SK-N-SH (cell line): ENCODE measurements around the gene PAAF1. TPM values are rescaled to one million over a fixed set of nuclear protein-coding genes. Genes with fewer than 3 reads are reported as not detected.

ENCODE experiments used
- CTCF ChIA-PET: fragments of 300-600, 350-600 bp; formaldehyde crosslinking; extraction: SDS; loops from one replicate; lab custom pipeline; 2021; lab: Yijun Ruan, JAX
- POLR2A ChIA-PET: fragments of 350-600 bp; sonication (Branson Sonifier 250); formaldehyde crosslinking; extraction: SDS; loops from one replicate; lab custom pipeline; 2020; ENCODE audit warnings: antibody characterized with exemption, inconsistent platforms; lab: Yijun Ruan, JAX
- DNase-seq: peaks from one replicate; pipeline ENCODE4 v3.0.0; 2012
- H2AFZ ChIP-seq: fragments of 200-600 bp; sonication (generic); 2 replicates; pipeline ENCODE4 v1.8.1; 2016; ENCODE audit warnings: antibody characterized with exemption, mild to moderate bottlenecking, low read depth
- H3F3A ChIP-seq: fragments of 200-600 bp; sonication (generic); replicated peaks from 2 replicates; pipeline ENCODE3; 2016; ENCODE audit warnings: antibody characterized with exemption, mild to moderate bottlenecking; ENCODE audit not compliant: insufficient read depth
- H3K27ac ChIP-seq, 2 experiments: fragments of 200-500 bp in 1 of 2; fragments of 200-600 bp in 1 of 2; sonication (Bioruptor generic) in 1 of 2; sonication (generic), shearing (Covaris generic) in 1 of 2; 2 replicates each; pipeline versions ENCODE4 v1.5.1 to v1.6.1; 2014 to 2016; ENCODE audit warnings: low read depth in 2 of 2, inconsistent platforms in 1 of 2, low read length in 1 of 2, mild to moderate bottlenecking in 1 of 2, mixed read lengths in 1 of 2
- H3K27me3 ChIP-seq: fragments of 200-600 bp; sonication (generic), shearing (Covaris generic); 2 replicates; pipeline ENCODE4 v1.6.1; 2016; ENCODE audit warnings: mixed run types; ENCODE audit not compliant: insufficient read depth
- H3K36me3 ChIP-seq, 2 experiments: fragments of 200-500 bp in 1 of 2; fragments of 200-600 bp in 1 of 2; sonication (Bioruptor generic) in 1 of 2; sonication (generic) in 1 of 2; replicated peaks in 1 of 2; 2 replicates each; pipeline versions ENCODE3 to v1.5.1; 2014 to 2016; ENCODE audit warnings: low read length in 1 of 2, mild to moderate bottlenecking in 1 of 2; ENCODE audit not compliant: insufficient read depth in 2 of 2, control insufficient read depth in 1 of 2
- H3K4me1 ChIP-seq, 2 experiments: fragments of 200-500 bp in 1 of 2; fragments of 200-600 bp in 1 of 2; sonication (Bioruptor generic) in 1 of 2; sonication (generic), shearing (Covaris generic) in 1 of 2; 2 replicates each; pipeline versions ENCODE4 v1.5.1 to v1.6.1; 2014 to 2016; ENCODE audit warnings: low read depth in 1 of 2, low read length in 1 of 2, mixed run types in 1 of 2; ENCODE audit not compliant: insufficient read depth in 2 of 2, control insufficient read depth in 1 of 2
- H3K4me2 ChIP-seq: fragments of 200-600 bp; sonication (generic), shearing (Covaris generic); 2 replicates; pipeline ENCODE4 v1.6.1; 2017; ENCODE audit warnings: mixed run types
- H3K4me3 ChIP-seq, 2 experiments: fragments of 200-500 bp in 1 of 2; fragments of 200-600 bp in 1 of 2; sonication (Bioruptor generic) in 1 of 2; sonication (generic), shearing (Covaris generic) in 1 of 2; 2 replicates each; pipeline versions ENCODE4 v1.5.1 to v1.8.1; 2014 to 2016; ENCODE audit warnings: low read depth in 2 of 2, inconsistent platforms in 1 of 2, low read length in 1 of 2, mild to moderate bottlenecking in 1 of 2, mixed read lengths in 1 of 2, moderate library complexity in 1 of 2
- H3K79me2 ChIP-seq: fragments of 200-600 bp; sonication (generic); 2 replicates; pipeline ENCODE4 v1.8.1; 2017; ENCODE audit warnings: mild to moderate bottlenecking; ENCODE audit not compliant: insufficient read depth
- H3K9ac ChIP-seq: fragments of 200-600 bp; sonication (generic); 2 replicates; pipeline ENCODE4 v1.6.1; 2017; ENCODE audit warnings: mixed run types
- H3K9me2 ChIP-seq: fragments of 200-600 bp; sonication (generic); 2 replicates; pipeline ENCODE4 v1.6.1; 2017; ENCODE audit warnings: mixed run types
- H3K9me3 ChIP-seq: fragments of 200-600 bp; sonication (generic); 2 replicates; pipeline ENCODE4 v1.6.1; 2017; ENCODE audit warnings: mixed run types, mild to moderate bottlenecking, moderate library complexity
- H4K20me1 ChIP-seq: fragments of 200-600 bp; sonication (generic); 2 replicates; pipeline ENCODE4 v1.6.1; 2017; ENCODE audit warnings: mild to moderate bottlenecking, mixed run types; ENCODE audit not compliant: insufficient read depth
- CHD2 ChIP-seq: fragments of 150-350 bp; IDR thresholded peaks from 2 replicates; pipeline ENCODE4 v1.6.1; 2018; ENCODE audit warnings: low read length; ENCODE audit not compliant: partially characterized antibody
- FOXJ3 ChIP-seq: sonication (generic); formaldehyde crosslinking; IDR thresholded peaks from 2 replicates; pipeline ENCODE4 v1.5.1; 2020; ENCODE audit warnings: mild to moderate bottlenecking, missing genetic modification reagents
- GABPA ChIP-seq: IDR thresholded peaks from 2 replicates; pipeline ENCODE4 v1.4.0; 2012; ENCODE audit warnings: low read depth, mild to moderate bottlenecking
- JUND ChIP-seq: IDR thresholded peaks from 2 replicates; pipeline ENCODE4 v1.4.0; 2012
- MEF2A ChIP-seq: IDR thresholded peaks from 2 replicates; pipeline ENCODE4 v1.4.0; 2012; ENCODE audit warnings: low read depth, borderline replicate concordance
- NFIC ChIP-seq: IDR thresholded peaks from 2 replicates; pipeline ENCODE4 v1.4.0; 2012; ENCODE audit warnings: borderline replicate concordance
- NRF1 ChIP-seq: IDR thresholded peaks from 2 replicates; pipeline ENCODE4 v1.6.1; 2012; ENCODE audit warnings: low read depth, mild to moderate bottlenecking, low read length
- PBX3 ChIP-seq: IDR thresholded peaks from 2 replicates; pipeline ENCODE4; 2012
- POLR2AphosphoS5 ChIP-seq: IDR thresholded peaks from 2 replicates; pipeline ENCODE4 v1.6.1; 2012; ENCODE audit warnings: low read depth, low read length
- RAD21 ChIP-seq: IDR thresholded peaks from 2 replicates; pipeline ENCODE4 v1.6.1; 2012; ENCODE audit warnings: mild to moderate bottlenecking, low read length
- SIN3A ChIP-seq: IDR thresholded peaks from 2 replicates; pipeline ENCODE4 v1.6.1; 2012; ENCODE audit warnings: low read depth, mild to moderate bottlenecking, low read length, moderate library complexity, borderline replicate concordance
- TCF12 ChIP-seq: IDR thresholded peaks from 2 replicates; pipeline ENCODE4 v1.4.0; 2012
- YY1 ChIP-seq: IDR thresholded peaks from 2 replicates; pipeline ENCODE4 v1.4.0; 2012; ENCODE audit warnings: low read depth, mild to moderate bottlenecking
- WGBS: methylation state at CpG from one replicate; pipeline ENCODE4 v1.1.6; 2017; ENCODE audit warnings: low lambda C conversion rate; 5-methylcytosine and 5-hydroxymethylcytosine counted together
- polyA plus RNA-seq, 3 experiments: library from polyadenylated mRNA; depleted of rRNA; stranded (reverse); fragments of >200 nt; gene quantifications; 2 replicates each; pipeline ENCODE4 v1.2.3, GENCODE V29; 2012
- TF ChIP-seq, protein P1 (sequence below): IDR thresholded peaks from 2 replicates; pipeline ENCODE4 v1.6.1; 2012; ENCODE audit warnings: mild to moderate bottlenecking, low read depth, low read length, moderate library complexity
- TF ChIP-seq, protein P2 (sequence below): fragments of 200-600 bp; sonication (generic); IDR thresholded peaks from 2 replicates; pipeline ENCODE4 v1.6.1; 2017; ENCODE audit warnings: antibody characterized with exemption, mild to moderate bottlenecking, moderate library complexity

The PAAF1 gene
- polyA plus RNA-seq, 1 of the 3 experiments (the other 2 are of a cell fraction) = 23.2 TPM

DNA sequence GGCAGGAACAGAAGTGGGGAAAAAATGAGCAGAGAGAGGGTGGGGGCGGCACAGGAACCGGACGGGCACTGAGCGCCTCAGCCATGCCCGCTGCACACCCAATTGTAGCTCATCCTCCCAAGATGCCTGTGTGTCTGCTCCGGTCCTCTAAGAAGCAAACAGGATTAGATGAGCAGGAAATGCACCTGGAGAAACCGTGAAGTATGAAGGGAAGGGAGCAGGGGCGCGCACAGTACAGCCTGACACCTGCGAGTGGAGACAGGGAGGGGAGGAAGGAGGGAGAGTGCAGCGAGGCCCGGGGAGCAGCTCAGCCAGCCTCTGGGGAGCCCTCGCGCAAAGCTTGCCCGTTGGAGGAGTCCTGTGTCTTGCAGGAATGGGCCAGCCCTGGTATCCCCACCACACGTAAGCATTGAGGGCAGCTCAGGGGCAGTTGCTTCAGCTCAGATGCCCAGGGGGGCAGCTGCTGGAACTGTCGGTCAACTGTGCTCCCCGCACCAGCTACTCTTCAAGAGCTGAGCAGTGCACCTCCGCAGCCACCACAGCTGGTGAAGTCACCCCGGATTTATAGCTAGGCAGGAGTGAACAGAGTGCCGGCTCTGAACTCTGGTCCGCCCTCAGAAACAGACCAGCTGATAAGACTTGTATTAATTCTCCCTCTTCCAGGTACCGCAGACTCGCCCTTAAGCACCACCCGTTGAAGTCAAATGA, 81.0 kb downstream of the PAAF1 start:
- no peak overlapping the region for H3K9ac ChIP-seq
- no peaks in the 10 kb centered on the region for H4K20me1 ChIP-seq
- ChIA-PET POLR2A (interaction anchor here (1.0 kb wide), 1 partner anchor 24 kb away, joined by 3 read pairs; the partner anchor contains the start of gene UCP2), CTCF (interaction anchor here (0.9 to 1.0 kb wide), 2 partner anchors 26 to 298 kb away, joined by 3 read pairs; no protein-coding TSS in a partner anchor)
- H2AFZ ChIP-seq = no peak overlapping the region
- DNase-seq = no peak
- H3K36me3 ChIP-seq = no peaks in the 10 kb centered on the region
- no peak overlapping the region for H3K4me2 ChIP-seq
- no peaks in the 10 kb centered on the region for H3K9me2 ChIP-seq
- TF ChIP-seq PBX3 (no peak), YY1 (no peak), SIN3A (no peak), POLR2AphosphoS5 (no peak), RAD21 (no peak)
- TF ChIP-seq, protein P1, sequence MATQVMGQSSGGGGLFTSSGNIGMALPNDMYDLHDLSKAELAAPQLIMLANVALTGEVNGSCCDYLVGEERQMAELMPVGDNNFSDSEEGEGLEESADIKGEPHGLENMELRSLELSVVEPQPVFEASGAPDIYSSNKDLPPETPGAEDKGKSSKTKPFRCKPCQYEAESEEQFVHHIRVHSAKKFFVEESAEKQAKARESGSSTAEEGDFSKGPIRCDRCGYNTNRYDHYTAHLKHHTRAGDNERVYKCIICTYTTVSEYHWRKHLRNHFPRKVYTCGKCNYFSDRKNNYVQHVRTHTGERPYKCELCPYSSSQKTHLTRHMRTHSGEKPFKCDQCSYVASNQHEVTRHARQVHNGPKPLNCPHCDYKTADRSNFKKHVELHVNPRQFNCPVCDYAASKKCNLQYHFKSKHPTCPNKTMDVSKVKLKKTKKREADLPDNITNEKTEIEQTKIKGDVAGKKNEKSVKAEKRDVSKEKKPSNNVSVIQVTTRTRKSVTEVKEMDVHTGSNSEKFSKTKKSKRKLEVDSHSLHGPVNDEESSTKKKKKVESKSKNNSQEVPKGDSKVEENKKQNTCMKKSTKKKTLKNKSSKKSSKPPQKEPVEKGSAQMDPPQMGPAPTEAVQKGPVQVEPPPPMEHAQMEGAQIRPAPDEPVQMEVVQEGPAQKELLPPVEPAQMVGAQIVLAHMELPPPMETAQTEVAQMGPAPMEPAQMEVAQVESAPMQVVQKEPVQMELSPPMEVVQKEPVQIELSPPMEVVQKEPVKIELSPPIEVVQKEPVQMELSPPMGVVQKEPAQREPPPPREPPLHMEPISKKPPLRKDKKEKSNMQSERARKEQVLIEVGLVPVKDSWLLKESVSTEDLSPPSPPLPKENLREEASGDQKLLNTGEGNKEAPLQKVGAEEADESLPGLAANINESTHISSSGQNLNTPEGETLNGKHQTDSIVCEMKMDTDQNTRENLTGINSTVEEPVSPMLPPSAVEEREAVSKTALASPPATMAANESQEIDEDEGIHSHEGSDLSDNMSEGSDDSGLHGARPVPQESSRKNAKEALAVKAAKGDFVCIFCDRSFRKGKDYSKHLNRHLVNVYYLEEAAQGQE = no peak
- no peaks in the 10 kb centered on the region; a peak in 1 of 4 replicates for H3K4me1 ChIP-seq
- no peaks in the 10 kb centered on the region for H3K9me3 ChIP-seq
- H3F3A ChIP-seq = peaks cover 3% of the 10 kb centered on the region
- H3K27ac ChIP-seq = no peak overlapping the region
- WGBS = 92% methylated on average over 18 of the region's 25 CpGs
- H3K4me3 ChIP-seq = no peak overlapping the region
- H3K27me3 ChIP-seq = no peaks in the 10 kb centered on the region
- no peaks in the 10 kb centered on the region for H3K79me2 ChIP-seq

GRCh38 chr11:73958521-73959141, 81.8 kb downstream of the PAAF1 start:
- Histone ChIP-seq H4K20me1 (no peaks in the 10 kb centered on the region), H3K27ac (no peak overlapping the region), H2AFZ (no peak overlapping the region), H3K27me3 (no peaks in the 10 kb centered on the region), H3K36me3 (no peaks in the 10 kb centered on the region), H3K9me3 (no peaks in the 10 kb centered on the region), H3K4me3 (no peak overlapping the region), H3K4me2 (no peak overlapping the region), H3K9ac (no peak overlapping the region), H3K79me2 (no peaks in the 10 kb centered on the region), H3F3A (peaks cover 3% of the 10 kb centered on the region), H3K9me2 (no peaks in the 10 kb centered on the region), H3K4me1 (no peaks in the 10 kb centered on the region; a peak in 1 of 4 replicates)
- CTCF ChIA-PET = interaction anchor here (0.9 to 1.0 kb wide), 2 partner anchors 27 to 298 kb away, joined by 3 read pairs; no protein-coding TSS in a partner anchor
- no peak for DNase-seq
- 76% methylated on average over 10 of the region's 18 CpGs for WGBS
- POLR2A ChIA-PET = no interaction called here
- TF ChIP-seq GABPA (no peak), POLR2AphosphoS5 (no peak), NRF1 (no peak), TCF12 (no peak), CHD2 (no peak), MEF2A (no peak), RAD21 (no peak), NFIC (no peak), SIN3A (no peak), JUND (no peak), FOXJ3 (no peak)
- TF ChIP-seq, protein P2, sequence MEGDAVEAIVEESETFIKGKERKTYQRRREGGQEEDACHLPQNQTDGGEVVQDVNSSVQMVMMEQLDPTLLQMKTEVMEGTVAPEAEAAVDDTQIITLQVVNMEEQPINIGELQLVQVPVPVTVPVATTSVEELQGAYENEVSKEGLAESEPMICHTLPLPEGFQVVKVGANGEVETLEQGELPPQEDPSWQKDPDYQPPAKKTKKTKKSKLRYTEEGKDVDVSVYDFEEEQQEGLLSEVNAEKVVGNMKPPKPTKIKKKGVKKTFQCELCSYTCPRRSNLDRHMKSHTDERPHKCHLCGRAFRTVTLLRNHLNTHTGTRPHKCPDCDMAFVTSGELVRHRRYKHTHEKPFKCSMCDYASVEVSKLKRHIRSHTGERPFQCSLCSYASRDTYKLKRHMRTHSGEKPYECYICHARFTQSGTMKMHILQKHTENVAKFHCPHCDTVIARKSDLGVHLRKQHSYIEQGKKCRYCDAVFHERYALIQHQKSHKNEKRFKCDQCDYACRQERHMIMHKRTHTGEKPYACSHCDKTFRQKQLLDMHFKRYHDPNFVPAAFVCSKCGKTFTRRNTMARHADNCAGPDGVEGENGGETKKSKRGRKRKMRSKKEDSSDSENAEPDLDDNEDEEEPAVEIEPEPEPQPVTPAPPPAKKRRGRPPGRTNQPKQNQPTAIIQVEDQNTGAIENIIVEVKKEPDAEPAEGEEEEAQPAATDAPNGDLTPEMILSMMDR = no peak
- TF ChIP-seq, protein P1 = no peak
